Right lobe of liver (tissue), 6 donors: ENCODE results near the gene ZNF845. TPM values are rescaled to one million over a fixed set of nuclear protein-coding genes. Genes with fewer than 3 reads are reported as not detected.
"Not testable (repeated sequence)": the region's sequence is repeated elsewhere in the genome, so short reads cannot be mapped to it uniquely, and the experiment has no call there.

Experiments
- ATAC-seq, 4 donors: fragments of 200-7000 bp; cut with Tn5 transposase; one replicate each; pipeline ENCODE4 v1.9.1; 2020; ENCODE audit warnings: mild to moderate bottlenecking in 4 of 4, moderate library complexity in 4 of 4
- DNase-seq, 3 donors: peaks; one replicate each; pipeline ENCODE4 v3.0.0-alpha.2; 2020
- H3K27ac ChIP-seq, 3 donors: fragments of 200-600 bp; one replicate each; pipeline ENCODE4 v1.8.0; 2022
- H3K27me3 ChIP-seq, 2 donors: fragments of 200-600 bp; one replicate each; pipeline ENCODE4 v1.8.0; 2022
- H3K36me3 ChIP-seq, 4 donors: fragments of 200-600 bp; sonication (generic) in 1 of 4; one replicate each; pipeline versions ENCODE4 v1.5.1 to v1.8.0; 2017 to 2022; ENCODE audit warnings: control low read depth in 1 of 4
- H3K4me1 ChIP-seq, 4 donors: fragments of 200-600 bp; sonication (generic) in 1 of 4; one replicate each; pipeline versions ENCODE4 v1.5.1 to v1.8.0; 2017 to 2022; ENCODE audit warnings: control low read depth in 1 of 4
- H3K4me3 ChIP-seq, 3 donors: fragments of 200-600 bp; one replicate each; pipeline ENCODE4 v1.8.0; 2022
- H3K9me3 ChIP-seq, 4 donors: fragments of 200-600 bp; sonication (generic) in 1 of 4; one replicate each; pipeline versions ENCODE4 v1.5.1 to v1.8.0; 2017 to 2022; ENCODE audit warnings: control low read depth in 1 of 4
- CTCF ChIP-seq, 4 donors: fragments of 200-600 bp in 3 of 4; fragments of 450-650 bp in 1 of 4; IDR thresholded peaks; one replicate each; pipeline versions ENCODE4 v1.5.1 to v1.8.0; 2016 to 2022; ENCODE audit warnings: antibody characterized with exemption in 4 of 4, mild to moderate bottlenecking in 2 of 4
- POLR2A ChIP-seq: fragments of 450-650 bp; IDR thresholded peaks from one replicate; pipeline ENCODE4 v1.6.1; 2017; ENCODE audit warnings: antibody characterized with exemption, mild to moderate bottlenecking
- WGBS: methylation state at CpG from one replicate; pipeline ENCODE4 v1.1.6; 2018; ENCODE audit warnings: low coverage, low lambda C conversion rate; ENCODE audit not compliant: insufficient coverage; ENCODE audit errors: missing lambda C conversion rate; 5-methylcytosine and 5-hydroxymethylcytosine counted together
- intact Hi-C, 2 donors: fragments of 100-400 bp; cut with DNase I; formaldehyde crosslinking; loops; one replicate each; pipeline versions ENCODE4 v1.11.2 to v1.14.1; 2022
- total RNA-seq, 6 experiments: library from RNA; depleted of rRNA in 2 of 6; stranded (reverse); fragments of >200 nt in 2 of 6; fragmentation: NEBNext Ultra II Directional in 3 of 6; extraction: Animal tissue kit (Norgen Biotek cat#: 25700) in 3 of 6; gene quantifications; one replicate each; pipeline versions ENCODE4 v1.1.0 to v1.2.4, GENCODE V29; 2016 to 2023
- donor health status: DM: no; HTN: yes; CAD: no.
- donor health status: DM: no; HTN: no; CAD: no.
- donor health status: DM: no; HTN: no; CAD: no.
- donor health status: DM: no; HTN: yes; CAD: no.
- donor health status: DM: no; HTN: yes; CAD: no.

ZNF845 gene
- total RNA-seq, 6 experiments from 2014 or later: 0.86 to 3.0 (median 1.4) TPM

DNA sequence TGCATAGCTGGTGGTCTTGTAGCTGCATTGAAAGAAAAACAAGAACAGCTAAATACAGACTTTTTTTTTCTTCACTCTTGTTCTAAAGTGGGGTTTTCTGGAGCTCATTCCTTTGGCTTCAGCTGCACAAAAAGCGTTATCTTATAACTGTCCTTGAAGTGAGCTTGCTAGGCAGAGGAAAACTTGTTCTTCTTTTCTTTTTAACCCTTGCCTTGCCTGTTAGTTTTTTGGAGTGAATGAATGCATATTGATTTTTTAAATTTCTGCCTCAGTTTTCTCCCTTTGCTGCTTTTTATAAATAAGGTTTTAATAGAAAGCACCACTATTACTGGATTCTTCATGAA lies 62.9 kb downstream of the ZNF845 start:
- intact Hi-C loops: no loop called here
- H3K4me3 ChIP-seq: no peak overlapping the region

DNA sequence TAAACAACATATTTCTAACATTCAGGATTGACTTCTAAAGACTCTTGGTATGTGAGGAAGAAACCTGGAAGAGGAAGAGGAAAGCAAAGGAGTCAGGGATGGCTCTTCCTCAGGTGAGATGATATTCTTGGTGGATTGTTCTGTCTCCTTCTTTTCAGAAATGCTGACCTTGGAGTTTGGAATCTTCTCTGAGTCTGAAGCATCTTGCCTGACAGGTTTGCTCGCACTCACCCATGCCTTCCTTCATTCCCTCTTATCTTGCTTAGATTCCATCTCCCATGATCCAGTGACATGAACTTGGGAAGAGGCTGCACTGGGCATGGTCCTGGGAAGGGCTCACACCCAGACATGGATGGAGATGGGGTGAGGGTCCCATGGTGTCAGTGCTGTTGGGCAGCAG lies 64.4 kb downstream of the ZNF845 start:
- H3K27me3 ChIP-seq, H3K4me1 ChIP-seq, ATAC-seq, H3K4me3 ChIP-seq, intact Hi-C loops, H3K27ac ChIP-seq, H3K9me3 ChIP-seq, DNase-seq: not testable (repeated sequence)
- H3K36me3 ChIP-seq: peaks cover 0 to 20% (median 6%) of the 10 kb centered on the region in 4 donors
- 100% methylated on average over 1 of the region's 1 CpG for WGBS

More for the DNA sequence above, 62.9 kb downstream of the ZNF845 start:
- TF ChIP-seq POLR2A (no peak), CTCF (IDR thresholded peaks at IDR 0.05) (no peak)
- Histone ChIP-seq H3K36me3 (peaks cover 0 to 13% (median 1%) of the 10 kb centered on the region in 4 donors), H3K27ac (no peak overlapping the region), H3K9me3 (no peaks in the 10 kb centered on the region), H3K4me1 (peaks cover 0 to 7% (median 2%) of the 10 kb centered on the region in 4 donors), H3K27me3 (no peaks in the 10 kb centered on the region)
- 53% methylated on average over 1 of the region's 1 CpG for WGBS
- DNase-seq (no peak), ATAC-seq (no peak)

Other genes starting within 250 kb of the ZNF845 start
- gene ZNF160, start 230.3 kb upstream of the ZNF845 start, total RNA-seq: 10 to 100 TPM in 5 of 6 experiments, 1 to 10 TPM in 1; 6.6 to 18.9 (median 13.9) TPM
- 1 to 10 TPM in 1 of 6 experiments, under 1 TPM in 5; 0.12 to 1.3 (median 0.47) TPM for gene ZNF415, start 200.8 kb upstream of the ZNF845 start, total RNA-seq
- 1 to 10 TPM in 5 of 6 experiments, under 1 TPM in 1; 0.70 to 4.2 (median 2.0) TPM for gene ZNF347, start 174.7 kb upstream of the ZNF845 start, total RNA-seq
- under 1 TPM in 5 of 6 experiments, not detected in 1; 0.09 to 0.47 (median 0.32) TPM for gene ZNF665, start 140.4 kb upstream of the ZNF845 start, total RNA-seq
- gene ZNF677, start 78.9 kb upstream of the ZNF845 start, total RNA-seq: 1 to 10 TPM in 3 of 6 experiments, under 1 TPM in 3; 0.25 to 2.0 (median 1.1) TPM
- not detected for gene VN1R2, start 75.5 kb upstream of the ZNF845 start, total RNA-seq
- not detected for gene VN1R4, start 66.0 kb upstream of the ZNF845 start, total RNA-seq
- 1 to 10 TPM; 1.7 to 3.7 (median 2.2) TPM for gene ZNF525, start 32.0 kb downstream of the ZNF845 start, total RNA-seq
- gene ZNF765, start 61.4 kb downstream of the ZNF845 start, total RNA-seq: 1 to 10 TPM; 2.2 to 7.7 (median 3.8) TPM
- gene ZNF761, start 98.2 kb downstream of the ZNF845 start, total RNA-seq: 1 to 10 TPM; 2.6 to 4.2 (median 3.4) TPM
- 1 to 10 TPM in 4 of 6 experiments, under 1 TPM in 2; 0.74 to 1.6 (median 1.1) TPM for gene ZNF813, start 134.0 kb downstream of the ZNF845 start, total RNA-seq
- 1 to 10 TPM; 2.0 to 5.8 (median 3.5) TPM for gene ZNF331, start 204.4 kb downstream of the ZNF845 start, total RNA-seq